ENCODE results near the gene TSC2.
"Not testable (repeated sequence)": the region's sequence is repeated elsewhere in the genome, so short reads cannot be mapped to it uniquely, and the experiment has no call there.

DNA sequence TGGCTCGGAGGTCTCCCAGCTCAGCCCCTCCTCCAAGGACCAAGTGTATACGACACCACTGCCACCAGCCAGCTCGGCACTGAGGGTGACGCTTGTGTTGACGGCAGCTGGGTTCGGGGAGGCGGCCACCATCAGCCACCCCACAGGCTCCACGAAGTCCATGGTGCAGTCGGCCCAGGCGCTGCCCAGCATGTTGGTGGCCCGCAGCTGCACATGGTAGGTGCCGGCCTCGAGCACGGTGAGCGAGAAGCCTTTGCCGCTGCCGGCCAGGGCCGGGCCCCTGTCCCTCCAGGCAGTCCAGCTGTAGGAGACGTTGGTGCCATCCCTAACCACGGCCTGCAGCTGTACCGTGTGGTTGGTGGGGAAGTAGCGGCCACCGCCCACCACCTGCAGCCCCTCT lies 62.1 kb downstream of the TSC2 start:
- TF ChIP-seq, protein P1, sequence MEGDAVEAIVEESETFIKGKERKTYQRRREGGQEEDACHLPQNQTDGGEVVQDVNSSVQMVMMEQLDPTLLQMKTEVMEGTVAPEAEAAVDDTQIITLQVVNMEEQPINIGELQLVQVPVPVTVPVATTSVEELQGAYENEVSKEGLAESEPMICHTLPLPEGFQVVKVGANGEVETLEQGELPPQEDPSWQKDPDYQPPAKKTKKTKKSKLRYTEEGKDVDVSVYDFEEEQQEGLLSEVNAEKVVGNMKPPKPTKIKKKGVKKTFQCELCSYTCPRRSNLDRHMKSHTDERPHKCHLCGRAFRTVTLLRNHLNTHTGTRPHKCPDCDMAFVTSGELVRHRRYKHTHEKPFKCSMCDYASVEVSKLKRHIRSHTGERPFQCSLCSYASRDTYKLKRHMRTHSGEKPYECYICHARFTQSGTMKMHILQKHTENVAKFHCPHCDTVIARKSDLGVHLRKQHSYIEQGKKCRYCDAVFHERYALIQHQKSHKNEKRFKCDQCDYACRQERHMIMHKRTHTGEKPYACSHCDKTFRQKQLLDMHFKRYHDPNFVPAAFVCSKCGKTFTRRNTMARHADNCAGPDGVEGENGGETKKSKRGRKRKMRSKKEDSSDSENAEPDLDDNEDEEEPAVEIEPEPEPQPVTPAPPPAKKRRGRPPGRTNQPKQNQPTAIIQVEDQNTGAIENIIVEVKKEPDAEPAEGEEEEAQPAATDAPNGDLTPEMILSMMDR (IDR thresholded peaks at IDR 0.05; ENCODE audit: low read depth, low read length, missing input control): not testable (repeated sequence)
- TF ChIP-seq HNF4G (IDR thresholded peaks at IDR 0.05); GABPA (IDR thresholded peaks at IDR 0.05 in 1 of 2, conservative IDR thresholded peaks at IDR 0.05 in 1 of 2); ATF3 (IDR thresholded peaks at IDR 0.05); SP1 (IDR thresholded peaks at IDR 0.05); TAF1 (conservative IDR thresholded peaks at IDR 0.05); MAX (IDR thresholded peaks at IDR 0.05); YY1 (IDR thresholded peaks at IDR 0.05); RAD21 (IDR thresholded peaks at IDR 0.05); RXRA (IDR thresholded peaks at IDR 0.05); ZBTB33 (IDR thresholded peaks at IDR 0.05); NR2F2 (IDR thresholded peaks at IDR 0.05): not testable (repeated sequence)
- TF ChIP-seq, protein P2, sequence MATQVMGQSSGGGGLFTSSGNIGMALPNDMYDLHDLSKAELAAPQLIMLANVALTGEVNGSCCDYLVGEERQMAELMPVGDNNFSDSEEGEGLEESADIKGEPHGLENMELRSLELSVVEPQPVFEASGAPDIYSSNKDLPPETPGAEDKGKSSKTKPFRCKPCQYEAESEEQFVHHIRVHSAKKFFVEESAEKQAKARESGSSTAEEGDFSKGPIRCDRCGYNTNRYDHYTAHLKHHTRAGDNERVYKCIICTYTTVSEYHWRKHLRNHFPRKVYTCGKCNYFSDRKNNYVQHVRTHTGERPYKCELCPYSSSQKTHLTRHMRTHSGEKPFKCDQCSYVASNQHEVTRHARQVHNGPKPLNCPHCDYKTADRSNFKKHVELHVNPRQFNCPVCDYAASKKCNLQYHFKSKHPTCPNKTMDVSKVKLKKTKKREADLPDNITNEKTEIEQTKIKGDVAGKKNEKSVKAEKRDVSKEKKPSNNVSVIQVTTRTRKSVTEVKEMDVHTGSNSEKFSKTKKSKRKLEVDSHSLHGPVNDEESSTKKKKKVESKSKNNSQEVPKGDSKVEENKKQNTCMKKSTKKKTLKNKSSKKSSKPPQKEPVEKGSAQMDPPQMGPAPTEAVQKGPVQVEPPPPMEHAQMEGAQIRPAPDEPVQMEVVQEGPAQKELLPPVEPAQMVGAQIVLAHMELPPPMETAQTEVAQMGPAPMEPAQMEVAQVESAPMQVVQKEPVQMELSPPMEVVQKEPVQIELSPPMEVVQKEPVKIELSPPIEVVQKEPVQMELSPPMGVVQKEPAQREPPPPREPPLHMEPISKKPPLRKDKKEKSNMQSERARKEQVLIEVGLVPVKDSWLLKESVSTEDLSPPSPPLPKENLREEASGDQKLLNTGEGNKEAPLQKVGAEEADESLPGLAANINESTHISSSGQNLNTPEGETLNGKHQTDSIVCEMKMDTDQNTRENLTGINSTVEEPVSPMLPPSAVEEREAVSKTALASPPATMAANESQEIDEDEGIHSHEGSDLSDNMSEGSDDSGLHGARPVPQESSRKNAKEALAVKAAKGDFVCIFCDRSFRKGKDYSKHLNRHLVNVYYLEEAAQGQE (IDR thresholded peaks at IDR 0.05): not testable (repeated sequence)

Data from liver (tissue), 3 donors.